ENCODE data around the gene CTNNA1.
"Not testable (repeated sequence)": the region's sequence is repeated elsewhere in the genome, so short reads cannot be mapped to it uniquely, and the experiment has no call there.

Gene CTNNA1

DNA sequence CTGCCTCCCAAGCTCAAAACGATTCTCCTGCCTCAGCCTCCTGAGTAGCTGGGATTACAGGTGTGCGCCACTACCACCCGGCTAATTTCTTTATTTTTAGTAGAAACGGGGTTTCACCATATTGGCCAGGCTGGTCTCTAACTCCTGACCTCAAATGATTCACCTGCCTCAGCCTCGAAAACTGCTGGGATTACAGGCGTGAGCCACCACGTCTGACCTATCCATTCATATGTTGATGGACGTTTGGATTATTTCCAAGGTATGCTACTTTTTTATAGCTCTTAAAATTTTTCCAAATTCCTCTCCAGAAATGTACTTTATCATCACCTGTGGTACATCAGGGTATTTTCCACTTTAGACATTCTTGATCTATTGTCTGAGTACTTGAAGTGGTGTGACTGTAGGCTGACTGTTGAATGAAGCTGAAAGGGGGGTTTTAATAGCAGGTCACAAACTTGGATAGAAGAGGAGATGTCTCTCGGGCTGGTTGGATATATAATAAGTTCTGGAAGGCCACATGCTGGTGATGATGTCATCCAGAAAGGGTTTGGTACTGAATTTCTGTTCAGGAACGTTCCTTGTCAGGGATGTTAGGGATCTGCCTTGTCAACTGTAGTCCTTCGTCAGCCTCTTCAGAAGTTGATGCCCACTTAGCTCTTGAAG lies 7.4 kb downstream of the CTNNA1 start:
- DNase-seq (ENCODE audit: low spot score), result no peak

DNA sequence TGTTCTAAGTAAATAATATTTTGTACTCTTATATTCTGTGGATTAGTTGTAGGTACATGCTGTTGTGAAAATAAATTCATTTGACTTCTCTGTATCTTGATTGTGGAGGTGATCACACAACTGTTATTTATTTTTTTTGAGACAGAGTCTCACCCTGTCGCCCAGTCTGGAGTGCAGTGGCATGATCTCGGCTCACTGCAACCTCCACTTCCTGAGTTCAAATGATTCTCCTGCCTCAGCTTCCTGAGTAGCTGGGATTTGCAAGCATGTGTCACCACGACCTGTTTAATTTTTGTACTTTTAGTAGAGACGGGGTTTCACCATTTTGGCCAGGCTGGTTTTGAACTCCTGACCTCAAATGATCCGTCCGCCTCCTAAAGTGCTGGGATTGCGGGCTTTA lies 7.9 kb downstream of the CTNNA1 start:
- not testable (repeated sequence) for DNase-seq (ENCODE audit: low spot score)

- DNase-seq (ENCODE audit: low spot score), result not testable (repeated sequence)
These were observed 8.4 kb downstream of the CTNNA1 start for GRCh38 chr5:138761670-138762069.

DNA sequence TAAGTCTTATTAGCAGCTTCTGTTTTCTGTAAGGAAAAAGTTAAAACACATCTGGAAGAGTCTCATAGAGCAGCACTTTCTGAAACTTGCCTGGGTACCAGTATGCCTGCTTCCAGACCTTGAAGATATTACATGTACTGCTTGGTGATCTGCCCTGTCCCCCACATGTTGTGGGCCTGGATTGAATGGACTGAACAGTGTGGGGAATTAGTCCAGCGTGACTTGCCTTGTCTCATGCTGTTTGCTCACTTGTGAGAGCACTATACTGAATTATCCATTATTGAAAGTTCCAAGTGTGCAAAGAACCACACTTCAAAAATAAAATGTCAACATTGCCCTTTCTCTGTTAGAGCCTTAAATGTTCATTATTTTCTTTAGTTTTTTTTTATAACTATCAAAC lies 8.9 kb downstream of the CTNNA1 start:
- DNase-seq (ENCODE audit: low spot score), result no peak

GRCh38 chr5:138763037-138763778 lies 10.0 kb downstream of the CTNNA1 start:
- DNase-seq (ENCODE audit: low spot score), result no peak

DNA sequence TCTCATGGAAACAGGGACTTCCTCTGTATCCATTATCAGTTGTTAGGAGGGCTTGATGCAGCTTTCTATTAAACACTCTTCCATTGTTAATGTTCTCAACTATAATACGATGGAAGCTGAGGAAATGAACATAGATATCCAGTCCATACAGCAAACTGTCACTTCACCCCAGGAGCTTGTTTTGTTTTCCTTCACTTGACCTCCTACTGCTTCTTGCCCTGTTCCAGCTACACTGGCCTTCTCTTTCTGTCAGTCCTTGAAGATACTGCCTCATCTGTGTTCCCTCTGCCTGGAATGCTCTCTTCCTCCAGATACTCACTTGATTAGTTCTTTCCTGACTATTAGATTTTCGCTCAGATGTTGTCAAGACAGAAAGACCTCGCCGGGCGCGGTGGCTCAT lies 17.1 kb downstream of the CTNNA1 start:
- no peak for DNase-seq (ENCODE audit: low spot score)

- no peak for DNase-seq (ENCODE audit: low spot score)
These were observed 17.8 kb downstream of the CTNNA1 start for GRCh38 chr5:138770977-138771376.

DNA sequence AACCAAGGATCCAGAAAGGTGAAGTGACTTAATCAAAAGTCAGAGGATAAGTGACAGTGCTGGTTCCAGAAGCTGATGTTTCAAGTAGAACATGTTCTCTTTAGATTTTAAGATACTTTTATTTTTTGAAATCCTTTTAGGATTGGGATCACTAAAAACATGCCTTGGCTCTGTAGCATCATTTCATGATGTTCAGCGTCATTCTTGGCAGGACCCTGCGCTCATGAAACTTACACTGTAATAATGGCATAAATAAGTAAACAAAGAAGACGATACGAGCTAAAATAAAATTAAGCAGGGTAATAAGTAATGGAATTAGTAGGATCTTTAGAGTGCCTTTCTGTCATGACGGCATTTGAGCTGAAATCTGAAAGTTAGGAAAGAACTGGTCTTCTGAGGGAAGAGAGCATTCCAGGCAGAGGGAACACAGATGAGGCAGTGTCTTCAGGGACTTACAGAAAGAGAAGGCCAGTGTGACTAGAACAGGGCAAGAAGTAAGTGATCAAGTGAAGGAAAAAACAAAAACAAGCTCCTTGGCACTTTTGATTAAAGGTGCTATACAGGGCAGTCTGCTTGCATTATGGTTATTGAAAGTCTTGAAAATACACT lies 19.9 kb downstream of the CTNNA1 start:
- no peak for DNase-seq (ENCODE audit: low spot score)

DNA sequence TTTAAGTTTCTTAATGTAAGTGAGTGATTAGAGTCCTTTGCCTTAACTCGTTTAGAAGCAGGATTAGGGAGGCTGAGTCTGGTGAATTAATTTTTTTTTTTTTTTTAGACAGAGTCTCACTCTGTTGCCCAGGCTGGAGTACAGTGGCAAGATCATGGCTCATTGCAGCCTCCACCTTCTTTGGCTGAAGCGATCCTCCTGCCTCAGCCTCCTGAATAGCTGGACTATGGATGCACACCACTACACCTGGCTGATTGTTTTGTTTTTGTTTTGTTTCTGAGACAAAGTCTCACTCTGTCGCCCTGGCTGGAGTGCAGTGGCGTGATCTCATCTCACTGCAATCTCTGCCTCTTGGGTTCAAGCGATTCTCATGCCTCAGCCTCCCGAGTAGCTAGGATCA lies 20.4 kb downstream of the CTNNA1 start:
- not testable (repeated sequence) for DNase-seq (ENCODE audit: low spot score)

- no peak for DNase-seq (ENCODE audit: low spot score)
These were observed 21.8 kb downstream of the CTNNA1 start for GRCh38 chr5:138775034-138775433.

GRCh38 chr5:138778234-138778633 lies 25.0 kb downstream of the CTNNA1 start:
- no peak for DNase-seq (ENCODE audit: low spot score)

DNA sequence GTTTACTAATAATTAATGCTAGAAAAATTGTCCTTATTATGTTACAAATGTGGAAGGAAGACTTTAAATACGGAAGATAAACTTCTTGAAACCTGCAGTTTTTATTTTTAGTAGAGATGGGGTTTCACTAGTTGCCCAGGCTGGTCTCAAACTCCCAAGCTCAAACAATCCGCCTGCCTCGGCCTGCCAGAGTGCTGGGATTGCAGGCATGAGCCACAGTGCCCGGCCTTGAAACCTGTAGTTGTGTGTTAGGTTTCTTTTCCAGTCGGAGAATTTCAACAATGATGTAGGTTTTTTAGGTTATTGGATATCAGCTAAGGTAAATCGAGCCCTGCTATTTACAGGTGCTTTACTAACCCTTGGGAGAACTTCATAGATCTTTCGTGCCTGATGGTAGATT lies 30.8 kb downstream of the CTNNA1 start:
- no peak for DNase-seq (ENCODE audit: low spot score)

- DNase-seq (ENCODE audit: low spot score), result no peak
These were observed 31.4 kb downstream of the CTNNA1 start for GRCh38 chr5:138784590-138784989.

- peak; percentile 34 for DNase-seq (ENCODE audit: low spot score)
These were observed 36.6 kb downstream of the CTNNA1 start for GRCh38 chr5:138789771-138790242.

- DNase-seq (ENCODE audit: low spot score), result no peak
These were observed 37.5 kb downstream of the CTNNA1 start for GRCh38 chr5:138790684-138791083.

GRCh38 chr5:138792195-138792790 lies 39.1 kb downstream of the CTNNA1 start:
- DNase-seq (ENCODE audit: low spot score), result no peak

- no peak for DNase-seq (ENCODE audit: low spot score)
These were observed 40.4 kb downstream of the CTNNA1 start for GRCh38 chr5:138793575-138793974.

DNA sequence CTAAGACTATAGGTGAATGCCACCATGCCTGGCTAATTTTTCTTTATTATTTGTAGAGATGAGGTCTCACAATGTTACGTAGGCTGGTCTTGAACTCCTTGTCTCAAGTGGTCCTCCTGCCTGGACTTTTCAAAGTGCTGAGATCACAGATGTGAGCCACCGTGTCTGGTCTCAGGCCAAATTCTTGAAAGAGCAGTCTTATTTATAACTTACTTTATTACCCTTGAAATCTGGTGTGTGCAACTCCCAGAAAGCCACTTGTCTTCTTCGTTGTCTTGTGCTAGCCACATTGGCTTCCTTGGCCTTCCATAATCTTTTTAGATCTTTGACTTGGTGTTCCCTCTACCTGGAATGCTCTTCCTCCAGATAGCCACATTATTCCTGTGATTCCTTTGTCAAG lies 50.1 kb downstream of the CTNNA1 start:
- DNase-seq (ENCODE audit: low spot score), result no peak

DNA sequence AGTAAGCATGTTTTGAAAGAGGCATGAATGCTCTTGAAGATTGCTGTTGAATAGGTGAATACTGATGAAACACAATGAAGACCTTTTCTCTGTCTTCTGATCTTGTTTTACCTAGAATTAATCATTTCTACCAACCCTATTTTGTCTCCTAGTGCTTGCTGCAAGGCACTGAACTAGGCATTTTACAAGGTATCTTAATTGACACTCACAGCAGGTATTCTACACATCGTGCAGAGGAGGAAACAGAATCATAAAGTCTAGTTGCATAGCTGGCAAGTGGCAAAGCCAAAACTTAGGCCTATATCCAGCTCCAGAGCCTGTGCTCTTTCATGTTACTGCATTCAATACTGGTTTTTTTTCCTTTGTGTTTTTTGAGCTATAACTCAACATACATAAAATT lies 50.7 kb downstream of the CTNNA1 start:
- DNase-seq (ENCODE audit: low spot score), result no peak

GRCh38 chr5:138805096-138805495 lies 51.9 kb downstream of the CTNNA1 start:
- no peak for DNase-seq (ENCODE audit: low spot score)

- DNase-seq (ENCODE audit: low spot score), result no peak
These were observed 54.0 kb downstream of the CTNNA1 start for GRCh38 chr5:138807182-138807581.

GRCh38 chr5:138809391-138809790 lies 56.2 kb downstream of the CTNNA1 start:
- DNase-seq (ENCODE audit: low spot score), result no peak

- DNase-seq (ENCODE audit: low spot score), result not testable (repeated sequence)
These were observed 57.6 kb downstream of the CTNNA1 start for GRCh38 chr5:138810861-138811260.

All from activated CD4-positive, alpha-beta T cell treated with anti-CD3 and anti-CD28 coated beads, Interleukin-2, Interleukin-4, amounts not matched to agents 100 ng/mL and 50 ng/mL, durations not matched to agents 16 hours and 8 hours (primary cell).